PC-9 (cell line): ENCODE results near the gene LMAN1L. TPM values are rescaled to one million over a fixed set of nuclear protein-coding genes. Genes with fewer than 3 reads are reported as not detected.

Experiments
- Bru-seq: library from RNA; stranded (reverse); fragments of 400-500 nt; gene quantifications from one replicate; lab custom pipeline; 2021; lab: Mats Ljungman, UMichigan
- BruChase-seq, 2 experiments: library from RNA; stranded (reverse); fragments of 400-500 nt; gene quantifications; one replicate each; lab custom pipeline; 2021; lab: Mats Ljungman, UMichigan
- BruUV-seq: library from RNA; stranded (reverse); fragments of 400-500 nt; replicated peaks from 2 replicates; lab custom pipeline; 2021; lab: Mats Ljungman, UMichigan
- CTCF ChIA-PET: fragments of 300-600 bp; sonication (Branson Sonifier 250); formaldehyde crosslinking; loops from one replicate; lab custom pipeline; 2022; ENCODE audit warnings: antibody characterized with exemption; lab: Charles Lee
- POLR2A ChIA-PET: fragments of 300-600 bp; sonication (Branson Sonifier 250); formaldehyde crosslinking; loops from one replicate; lab custom pipeline; 2022; ENCODE audit warnings: antibody characterized with exemption; ENCODE audit not compliant: unreplicated experiment; lab: Charles Lee
- DNase-seq, 2 experiments: peaks; one replicate each; pipeline versions ENCODE4 v3.0.0 to v3.0.0-alpha.2; 2015 to 2022; ENCODE audit warnings: mixed read lengths in 1 of 2
- H2AFZ ChIP-seq: fragments of 200-600 bp; sonication (generic); 2 replicates; pipeline ENCODE4 v1.8.1; 2017; ENCODE audit warnings: antibody characterized with exemption
- H3F3A ChIP-seq: fragments of 200-600 bp; sonication (generic); 2 replicates; pipeline ENCODE4 v1.8.1; 2017; ENCODE audit warnings: antibody characterized with exemption, mild to moderate bottlenecking, low read depth; ENCODE audit not compliant: insufficient read depth
- H3K27ac ChIP-seq: fragments of 200-600 bp; sonication (generic); 2 replicates; pipeline ENCODE4 v1.6.1; 2016; ENCODE audit warnings: mixed run types
- H3K27me3 ChIP-seq: fragments of 200-600 bp; sonication (generic); 2 replicates; pipeline ENCODE4 v1.6.1; 2016; ENCODE audit warnings: low read depth, mixed run types; ENCODE audit not compliant: insufficient read depth
- H3K36me3 ChIP-seq: fragments of 200-600 bp; sonication (generic); 2 replicates; pipeline ENCODE4 v1.6.1; 2016; ENCODE audit warnings: low read depth, mixed run types
- H3K4me1 ChIP-seq: fragments of 200-600 bp; sonication (generic); replicated peaks from 2 replicates; pipeline ENCODE4 v1.6.1; 2016; ENCODE audit warnings: mixed run types; ENCODE audit not compliant: insufficient read depth
- H3K4me2 ChIP-seq: fragments of 200-600 bp; sonication (generic); 2 replicates; pipeline ENCODE4 v1.6.1; 2017; ENCODE audit warnings: mixed run types
- H3K4me3 ChIP-seq: fragments of 200-600 bp; sonication (generic); 2 replicates; pipeline ENCODE4 v1.6.1; 2016; ENCODE audit warnings: mixed run types
- H3K79me2 ChIP-seq: fragments of 200-600 bp; sonication (generic); 2 replicates; pipeline ENCODE4 v1.6.1; 2017; ENCODE audit warnings: low read depth, mixed run types
- H3K9me2 ChIP-seq: fragments of 200-600 bp; sonication (generic); 2 replicates; pipeline ENCODE4 v1.8.1; 2017; ENCODE audit warnings: mild to moderate bottlenecking; ENCODE audit not compliant: insufficient read depth
- H3K9me3 ChIP-seq: fragments of 200-600 bp; sonication (generic); 2 replicates; pipeline ENCODE4 v1.8.1; 2016; ENCODE audit warnings: low read depth; ENCODE audit not compliant: insufficient read depth
- H4K20me1 ChIP-seq: fragments of 200-600 bp; sonication (generic); 2 replicates; pipeline ENCODE4 v1.8.1; 2017; ENCODE audit not compliant: insufficient read depth
- EZH2 ChIP-seq: fragments of 200-600 bp; sonication (generic); IDR thresholded peaks from 2 replicates; pipeline ENCODE4 v1.8.0; 2017; ENCODE audit warnings: antibody characterized with exemption, low read depth
- intact Hi-C: fragments of 100-400 bp; cut with micrococcal nuclease; formaldehyde crosslinking; loops from one replicate; pipeline ENCODE4 v1.10.0; 2022; ENCODE audit not compliant: unreplicated experiment
- long read RNA-seq: library from polyadenylated mRNA; stranded (forward); transcript quantifications from one replicate; pipeline ENCODE4 v2.0.0, GENCODE V29; 2022
- total RNA-seq: library from RNA; stranded (reverse); gene quantifications from 2 replicates; pipeline ENCODE4 v1.2.3, GENCODE V29; 2021
- TF ChIP-seq, protein P1 (sequence below): fragments of 200-600 bp; sonication (generic); conservative IDR thresholded peaks from 2 replicates; pipeline ENCODE4 v1.6.1; 2017; ENCODE audit warnings: mixed run types, antibody characterized with exemption, mild to moderate bottlenecking, moderate library complexity

The LMAN1L gene
- total RNA-seq, result not detected in 2 replicates
- Bru-seq, nascent RNA, result not detected
- percentile 18 among the genes with signal in this experiment for BruChase-seq, experiment 1, labeled RNA remaining after a 2-hour chase
- BruChase-seq, experiment 2, labeled RNA remaining after a 6-hour chase, result percentile 20 among the genes with signal in this experiment
- long read RNA-seq, result 0 reads

GRCh38 chr15:74812533-74812932 lies at the start of gene LMAN1L:
Gene LMAN1L (plus strand): TSS chr15:74812835. CDS start chr15:74812855, 20 bp downstream.
- DNase-seq, result no peak
- no TSS peak for BruUV-seq
- CTCF ChIA-PET, result no interaction called here

DNA sequence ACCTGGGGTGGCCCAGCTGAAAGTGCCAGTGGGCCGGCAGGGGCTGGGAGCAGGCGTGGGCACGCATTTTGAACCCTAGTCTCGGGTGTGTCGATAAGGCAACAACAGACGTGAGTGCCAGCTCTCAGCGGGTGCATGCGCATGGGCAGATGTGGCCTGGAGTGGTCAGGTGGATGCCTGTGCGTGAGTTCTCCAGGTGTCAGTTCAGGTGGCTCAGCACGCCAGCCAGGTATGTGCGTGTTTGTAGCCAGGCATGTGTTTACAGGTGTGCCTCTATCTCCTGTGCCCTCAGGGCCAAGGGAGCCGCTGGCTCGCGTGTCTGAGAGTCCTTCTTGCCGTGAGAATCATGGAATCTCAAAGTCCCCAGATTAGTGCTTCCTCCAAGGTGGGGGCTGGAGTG lies 49.2 kb upstream of the LMAN1L start:
- no peak overlapping the region for H2AFZ ChIP-seq
- no peak overlapping the region for H3K4me3 ChIP-seq
- no peaks in the 10 kb centered on the region for H3K9me3 ChIP-seq
- no peak for DNase-seq
- H3K27ac ChIP-seq, result no peak overlapping the region
- ChIA-PET POLR2A (no interaction called here), CTCF (no interaction called here)
- TF ChIP-seq, protein P1, sequence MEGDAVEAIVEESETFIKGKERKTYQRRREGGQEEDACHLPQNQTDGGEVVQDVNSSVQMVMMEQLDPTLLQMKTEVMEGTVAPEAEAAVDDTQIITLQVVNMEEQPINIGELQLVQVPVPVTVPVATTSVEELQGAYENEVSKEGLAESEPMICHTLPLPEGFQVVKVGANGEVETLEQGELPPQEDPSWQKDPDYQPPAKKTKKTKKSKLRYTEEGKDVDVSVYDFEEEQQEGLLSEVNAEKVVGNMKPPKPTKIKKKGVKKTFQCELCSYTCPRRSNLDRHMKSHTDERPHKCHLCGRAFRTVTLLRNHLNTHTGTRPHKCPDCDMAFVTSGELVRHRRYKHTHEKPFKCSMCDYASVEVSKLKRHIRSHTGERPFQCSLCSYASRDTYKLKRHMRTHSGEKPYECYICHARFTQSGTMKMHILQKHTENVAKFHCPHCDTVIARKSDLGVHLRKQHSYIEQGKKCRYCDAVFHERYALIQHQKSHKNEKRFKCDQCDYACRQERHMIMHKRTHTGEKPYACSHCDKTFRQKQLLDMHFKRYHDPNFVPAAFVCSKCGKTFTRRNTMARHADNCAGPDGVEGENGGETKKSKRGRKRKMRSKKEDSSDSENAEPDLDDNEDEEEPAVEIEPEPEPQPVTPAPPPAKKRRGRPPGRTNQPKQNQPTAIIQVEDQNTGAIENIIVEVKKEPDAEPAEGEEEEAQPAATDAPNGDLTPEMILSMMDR, result no peak
- TF ChIP-seq EZH2, result no peak
- no TSS peak for BruUV-seq
- H3K27me3 ChIP-seq, result no peaks in the 10 kb centered on the region
- no peak overlapping the region for H3K4me2 ChIP-seq
- intact Hi-C loops, result no loop called here
- no peaks in the 10 kb centered on the region for H3K9me2 ChIP-seq
- no peaks in the 10 kb centered on the region for H3K79me2 ChIP-seq
- H4K20me1 ChIP-seq, result no peaks in the 10 kb centered on the region
- H3K4me1 ChIP-seq, result no peaks in the 10 kb centered on the region
- H3F3A ChIP-seq, result no peaks in the 10 kb centered on the region
- no peaks in the 10 kb centered on the region for H3K36me3 ChIP-seq

More at GRCh38 chr15:74812533-74812932, at the start of gene LMAN1L:
- Histone ChIP-seq H3K4me2 (no peak within 1 kb of the TSS), H3K9me3 (no peaks in the 10 kb centered on the region), H3K27me3 (no peaks in the 10 kb centered on the region), H3K36me3 (no peaks in the 10 kb centered on the region), H4K20me1 (no peaks in the 10 kb centered on the region), H3K79me2 (no peaks in the 10 kb centered on the region), H3K9me2 (no peaks in the 10 kb centered on the region), H3K27ac (no peak within 1 kb of the TSS), H3K4me3 (no peak within 1 kb of the TSS), H3F3A (peaks cover 11% of the 10 kb centered on the region; the same call in 1 of the 2 replicates), H3K4me1 (peaks cover 19% of the 10 kb centered on the region), H2AFZ (no peak within 1 kb of the TSS)
- intact Hi-C loops, result no loop called here
- TF ChIP-seq, protein P1, result no peak
- POLR2A ChIA-PET, result no interaction called here

DNA sequence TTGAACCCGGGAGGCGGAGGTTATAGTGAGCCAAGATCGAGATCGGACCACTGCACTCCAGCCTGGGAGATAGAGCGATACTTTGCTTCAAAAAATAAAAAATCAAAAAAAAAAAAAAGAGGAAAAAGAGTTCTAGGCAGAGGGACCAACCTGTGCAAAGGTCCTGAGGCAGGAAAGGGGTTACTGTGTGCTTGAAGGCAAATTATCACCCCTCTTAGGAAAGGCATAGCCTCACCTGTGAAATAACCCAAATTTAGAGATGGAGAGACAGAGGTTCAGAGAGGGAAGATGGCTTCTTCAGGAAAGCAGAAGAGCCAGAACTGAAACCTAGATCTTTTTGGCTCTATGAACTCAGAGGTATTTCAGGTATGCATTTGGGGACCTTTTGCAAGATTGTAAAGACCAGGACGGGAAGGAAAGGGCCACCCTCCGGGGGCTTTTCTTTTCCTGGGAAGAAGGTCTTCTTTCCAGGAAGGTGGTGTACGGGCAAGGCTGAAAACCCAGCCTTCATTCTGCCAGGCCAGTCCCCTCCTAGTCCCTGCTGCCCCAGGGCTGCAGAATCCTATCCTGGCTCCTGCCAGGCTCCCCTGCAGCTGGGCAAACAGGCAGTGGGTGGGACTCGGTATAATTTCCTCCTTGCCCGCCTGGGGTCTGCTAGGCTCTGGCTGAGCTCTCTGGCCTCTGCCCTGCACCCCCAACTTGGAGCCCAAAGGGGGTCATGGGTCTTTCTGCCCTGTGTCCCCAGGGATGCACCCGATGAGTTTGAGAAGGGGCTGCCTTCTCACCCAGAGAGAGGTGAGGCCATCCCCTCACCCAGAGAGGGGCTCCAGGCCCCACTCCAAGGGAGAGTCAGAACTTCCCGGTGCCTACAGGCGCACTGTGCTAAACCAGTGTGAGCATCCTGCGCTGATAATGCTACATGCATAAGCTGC lies 45.2 kb upstream of the LMAN1L start:
- H3K27ac ChIP-seq, result no peak overlapping the region
- POLR2A ChIA-PET, result interaction anchor here (0.6 kb wide), 1 partner anchor 133 kb away, joined by 4 read pairs; no protein-coding TSS in a partner anchor
- H3K36me3 ChIP-seq, result no peaks in the 10 kb centered on the region
- no TSS peak for BruUV-seq
- no peaks in the 10 kb centered on the region for H3K79me2 ChIP-seq
- no peaks in the 10 kb centered on the region for H3K4me1 ChIP-seq
- H4K20me1 ChIP-seq, result no peaks in the 10 kb centered on the region
- TF ChIP-seq, protein P1, result no peak
- TF ChIP-seq EZH2, result no peak
- H2AFZ ChIP-seq, result no peak overlapping the region
- no peaks in the 10 kb centered on the region for H3K27me3 ChIP-seq
- no peaks in the 10 kb centered on the region for H3K9me3 ChIP-seq
- DNase-seq, result no peak
- no peaks in the 10 kb centered on the region for H3K9me2 ChIP-seq
- intact Hi-C loops, result no loop called here
- no peak overlapping the region for H3K4me2 ChIP-seq
- no peaks in the 10 kb centered on the region for H3F3A ChIP-seq
- no peak overlapping the region for H3K4me3 ChIP-seq
- CTCF ChIA-PET, result interaction anchor here (0.6 to 2.1 kb wide), 3 partner anchors 125 to 221 kb away, joined by 3 to 28 read pairs (median 3); no protein-coding TSS in a partner anchor
